SU-DHL-6 (cell line): ENCODE results near the gene CFAP54.

Experiments used
- EZH2phosphoT487 ChIP-seq: fragments of 200-600 bp; sonication (generic), shearing (Covaris generic); conservative IDR thresholded peaks from 2 replicates; pipeline ENCODE4 v1.6.1; 2018; ENCODE audit warnings: mild to moderate bottlenecking, antibody characterized with exemption, low read length, moderate library complexity, mixed read lengths
- TF ChIP-seq, protein P1 (sequence below): fragments of 200-600 bp; sonication (generic); IDR thresholded peaks from one replicate; pipeline ENCODE4 v1.5.1; 2017; ENCODE audit warnings: antibody characterized with exemption, mild to moderate bottlenecking, low read length, moderate library complexity; ENCODE audit not compliant: insufficient read depth, poor library complexity, severe bottlenecking

DNA sequence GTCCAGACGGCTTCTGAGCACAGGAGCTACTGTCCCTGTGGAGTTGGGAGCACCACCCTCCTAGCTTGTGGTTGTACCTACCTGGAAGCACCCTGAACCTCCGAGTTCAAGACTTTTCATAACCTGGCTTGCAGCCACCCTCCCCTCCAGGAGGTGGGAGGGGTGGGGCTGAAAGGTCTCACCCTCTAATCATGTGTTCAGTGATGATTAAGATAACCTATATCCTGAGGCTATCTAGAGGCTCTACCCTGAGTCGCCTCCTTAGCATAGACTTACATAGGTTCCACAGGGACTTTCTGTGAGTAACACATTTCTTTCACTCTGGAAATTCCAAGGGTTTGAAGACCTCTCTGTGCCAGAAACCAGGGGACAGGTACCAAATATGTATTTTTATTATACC lies 146.5 kb downstream of the CFAP54 start:
- TF ChIP-seq, protein P1, sequence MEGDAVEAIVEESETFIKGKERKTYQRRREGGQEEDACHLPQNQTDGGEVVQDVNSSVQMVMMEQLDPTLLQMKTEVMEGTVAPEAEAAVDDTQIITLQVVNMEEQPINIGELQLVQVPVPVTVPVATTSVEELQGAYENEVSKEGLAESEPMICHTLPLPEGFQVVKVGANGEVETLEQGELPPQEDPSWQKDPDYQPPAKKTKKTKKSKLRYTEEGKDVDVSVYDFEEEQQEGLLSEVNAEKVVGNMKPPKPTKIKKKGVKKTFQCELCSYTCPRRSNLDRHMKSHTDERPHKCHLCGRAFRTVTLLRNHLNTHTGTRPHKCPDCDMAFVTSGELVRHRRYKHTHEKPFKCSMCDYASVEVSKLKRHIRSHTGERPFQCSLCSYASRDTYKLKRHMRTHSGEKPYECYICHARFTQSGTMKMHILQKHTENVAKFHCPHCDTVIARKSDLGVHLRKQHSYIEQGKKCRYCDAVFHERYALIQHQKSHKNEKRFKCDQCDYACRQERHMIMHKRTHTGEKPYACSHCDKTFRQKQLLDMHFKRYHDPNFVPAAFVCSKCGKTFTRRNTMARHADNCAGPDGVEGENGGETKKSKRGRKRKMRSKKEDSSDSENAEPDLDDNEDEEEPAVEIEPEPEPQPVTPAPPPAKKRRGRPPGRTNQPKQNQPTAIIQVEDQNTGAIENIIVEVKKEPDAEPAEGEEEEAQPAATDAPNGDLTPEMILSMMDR, result no peak
- no peak for TF ChIP-seq EZH2phosphoT487
